ACHN (cell line): Measurements from ENCODE around the gene CETN3.

Experiments
- DNase-seq: peaks from one replicate; pipeline ENCODE4 v3.0.0-alpha.2; 2015
- in situ Hi-C: cut with HindIII; loops from 2 replicates; pipeline ENCODE4 v1.10.0; 2017; ENCODE audit warnings: low sequenced_read_pairs, low pct_ligation_motif_present, low pct_unique_long_range_greater_than_20kb

Gene CETN3

GRCh38 chr5:90409318-90410177 is at the start of gene CETN3:
CETN3 (minus strand) TSS chr5:90409756; CDS start chr5:90409661, 95 bp downstream.
- in situ Hi-C loops, result no loop called here
- peak; percentile 92 for DNase-seq

- no peak for DNase-seq
- in situ Hi-C loops, result no loop called here
Measured at GRCh38 chr5:90446961-90447360, 37.4 kb upstream of the CETN3 start.

GRCh38 chr5:90440644-90441043 is 31.1 kb upstream of the CETN3 start:
- in situ Hi-C loops, result no loop called here
- no peak for DNase-seq

- DNase-seq, result no peak
- in situ Hi-C loops, result no loop called here
Measured at GRCh38 chr5:90438100-90438499, 28.5 kb upstream of the CETN3 start.

- in situ Hi-C loops, result no loop called here
- no peak for DNase-seq
Measured at GRCh38 chr5:90437663-90438062, 28.1 kb upstream of the CETN3 start.

GRCh38 chr5:90434116-90434714 is 24.7 kb upstream of the CETN3 start:
- in situ Hi-C loops, result no loop called here
- DNase-seq, result peak; percentile 51

GRCh38 chr5:90424245-90424644 is 14.7 kb upstream of the CETN3 start:
- in situ Hi-C loops, result no loop called here

GRCh38 chr5:90421136-90421535 is 11.6 kb upstream of the CETN3 start:
- DNase-seq, result peak; percentile 13
- in situ Hi-C loops, result no loop called here

More at GRCh38 chr5:90424245-90424644, 14.7 kb upstream of the CETN3 start:
- no peak for DNase-seq

- no peak for DNase-seq
- in situ Hi-C loops, result no loop called here
Measured at GRCh38 chr5:90418214-90418613, 8.7 kb upstream of the CETN3 start.

GRCh38 chr5:90410178-90410762 is 714 bp upstream of the CETN3 start:
- in situ Hi-C loops, result no loop called here

GRCh38 chr5:90408571-90409317 is 812 bp downstream of the CETN3 start:
- in situ Hi-C loops, result no loop called here
- peak; percentile 12 for DNase-seq

More at GRCh38 chr5:90410178-90410762, 714 bp upstream of the CETN3 start:
- DNase-seq, result peak; percentile 22

- in situ Hi-C loops, result no loop called here
- DNase-seq, result peak; percentile 25
Measured at GRCh38 chr5:90406466-90406865, 3.1 kb downstream of the CETN3 start.

- no peak for DNase-seq
- in situ Hi-C loops, result no loop called here
Measured at GRCh38 chr5:90402521-90403255, 6.9 kb downstream of the CETN3 start.

GRCh38 chr5:90399251-90399650 is 10.3 kb downstream of the CETN3 start:
- DNase-seq, result no peak
- in situ Hi-C loops, result no loop called here

- DNase-seq, result no peak
- in situ Hi-C loops, result no loop called here
Measured at GRCh38 chr5:90398726-90399125, 10.8 kb downstream of the CETN3 start.

GRCh38 chr5:90395005-90395404 is 14.6 kb downstream of the CETN3 start:
- no peak for DNase-seq
- in situ Hi-C loops, result no loop called here

GRCh38 chr5:90390928-90391327 is 18.6 kb downstream of the CETN3 start:
- in situ Hi-C loops, result no loop called here
- DNase-seq, result no peak

- DNase-seq, result no peak
- in situ Hi-C loops, result no loop called here
Measured at GRCh38 chr5:90390326-90390725, 19.2 kb downstream of the CETN3 start.
